GM20000 (cell line): ENCODE results near the gene TBCCD1.

ENCODE experiments used
- DNase-seq: peaks from one replicate; pipeline ENCODE4 v3.0.0; 2012; ENCODE audit warnings: low spot score
- CTCF ChIP-seq: IDR thresholded peaks from 2 replicates; pipeline ENCODE4 v1.5.1; 2012; ENCODE audit warnings: mild to moderate bottlenecking, control low read depth; ENCODE audit errors: extremely low read depth, missing control alignments

Gene TBCCD1

GRCh38 chr3:186530415-186530814, 36.7 kb downstream of the TBCCD1 start:
- no peak for TF ChIP-seq CTCF
- DNase-seq: no peak

- TF ChIP-seq CTCF: no peak
- DNase-seq: no peak
Measured at GRCh38 chr3:186529201-186529999, 37.7 kb downstream of the TBCCD1 start.

- no peak for DNase-seq
- TF ChIP-seq CTCF: no peak
Measured at GRCh38 chr3:186526256-186526606, 40.9 kb downstream of the TBCCD1 start.

- DNase-seq: no peak
- TF ChIP-seq CTCF: no peak
Measured at GRCh38 chr3:186525369-186526255, 41.5 kb downstream of the TBCCD1 start.

- no peak for DNase-seq
- no peak for TF ChIP-seq CTCF
Measured at GRCh38 chr3:186524616-186525015, 42.5 kb downstream of the TBCCD1 start.

GRCh38 chr3:186523434-186523833, 43.7 kb downstream of the TBCCD1 start:
- TF ChIP-seq CTCF: no peak
- DNase-seq: no peak

- DNase-seq: no peak
- no peak for TF ChIP-seq CTCF
Measured at GRCh38 chr3:186523022-186523421, 44.1 kb downstream of the TBCCD1 start.
